GM12892 (cell line): ENCODE results near the gene AS3MT.

Experiments
- POLR2A ChIP-seq: IDR thresholded peaks from 2 replicates; pipeline ENCODE4 v1.6.1; 2011; ENCODE audit warnings: low read depth, low read length, control low read depth
- POLR2AphosphoS5 ChIP-seq: IDR thresholded peaks from 2 replicates; pipeline ENCODE4 v1.6.1; 2011; ENCODE audit warnings: low read depth, low read length, control low read depth
- TAF1 ChIP-seq: IDR thresholded peaks from 2 replicates; pipeline ENCODE4 v1.6.1; 2011; ENCODE audit warnings: low read depth, mild to moderate bottlenecking, control low read depth, low read length, borderline replicate concordance

DNA sequence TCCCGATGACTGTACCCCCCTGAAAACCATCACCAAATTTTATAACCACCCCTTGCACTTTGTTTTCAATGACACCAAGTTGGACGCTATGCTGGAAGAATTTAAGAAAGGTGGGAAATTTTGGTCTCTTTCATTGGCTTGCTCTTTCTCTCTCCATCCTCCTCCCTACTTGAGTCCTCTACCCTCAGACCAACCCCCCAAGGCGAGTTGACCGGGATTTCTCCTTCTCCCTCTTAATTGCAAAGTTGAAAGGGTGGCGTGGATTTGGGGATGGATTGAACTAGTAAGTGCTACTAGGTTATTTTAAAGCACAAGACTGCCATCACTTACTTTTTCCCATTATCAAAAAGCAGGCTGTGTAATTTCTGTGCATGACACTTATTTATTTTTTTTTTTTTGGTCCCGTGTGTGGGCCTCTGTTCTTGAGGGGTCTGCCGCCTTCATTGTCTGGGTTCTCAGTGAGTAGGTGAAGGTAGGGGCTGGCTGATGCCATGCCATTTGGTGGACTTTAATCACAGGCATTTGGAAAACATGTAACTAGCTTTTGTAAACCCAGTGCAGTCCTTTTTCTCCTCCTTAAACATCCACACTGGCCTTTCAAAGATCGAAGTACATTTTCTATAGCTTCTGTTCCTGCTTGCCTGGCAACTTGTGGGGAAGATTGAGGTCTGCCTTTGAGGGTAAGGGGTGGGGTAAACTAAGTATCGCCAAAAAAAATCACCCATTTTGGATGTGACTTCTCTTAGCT, 50.9 kb downstream of the AS3MT start:
- TF ChIP-seq POLR2A (no peak), POLR2AphosphoS5 (no peak), TAF1 (no peak)
